ENCODE data around the gene DAAM2.

DAAM2 gene

DNA sequence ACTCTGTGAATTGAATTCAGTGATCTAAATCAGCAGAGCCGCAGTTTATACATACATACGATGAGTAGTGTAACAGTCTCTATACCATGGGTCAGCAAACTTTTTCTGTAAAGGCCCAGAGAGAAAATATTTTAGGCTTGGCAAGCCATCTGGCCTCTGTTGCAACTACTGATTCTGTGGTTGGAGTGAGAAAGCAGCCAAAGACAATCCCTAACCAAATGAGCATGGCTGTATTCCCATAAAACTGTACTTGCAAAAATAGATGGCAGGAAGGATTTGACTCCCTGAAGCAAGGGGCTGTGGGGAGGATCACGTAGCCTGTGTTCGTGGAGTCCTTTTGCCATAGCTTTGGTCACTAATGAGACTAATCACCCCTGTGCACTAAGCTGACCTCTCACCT, 160.0 kb downstream of the DAAM2 start:
- Histone ChIP-seq H3K9me3 (no peaks in the 10 kb centered on the region), H3K36me3 (no peaks in the 10 kb centered on the region), H3K27me3 (no peaks in the 10 kb centered on the region; the same call in none of the 2 replicates), H3K4me3 (ENCODE audit: low read depth, low read length) (no peak overlapping the region), H3K4me1 (no peaks in the 10 kb centered on the region)
- no peak for DNase-seq
- TF ChIP-seq, protein P1, sequence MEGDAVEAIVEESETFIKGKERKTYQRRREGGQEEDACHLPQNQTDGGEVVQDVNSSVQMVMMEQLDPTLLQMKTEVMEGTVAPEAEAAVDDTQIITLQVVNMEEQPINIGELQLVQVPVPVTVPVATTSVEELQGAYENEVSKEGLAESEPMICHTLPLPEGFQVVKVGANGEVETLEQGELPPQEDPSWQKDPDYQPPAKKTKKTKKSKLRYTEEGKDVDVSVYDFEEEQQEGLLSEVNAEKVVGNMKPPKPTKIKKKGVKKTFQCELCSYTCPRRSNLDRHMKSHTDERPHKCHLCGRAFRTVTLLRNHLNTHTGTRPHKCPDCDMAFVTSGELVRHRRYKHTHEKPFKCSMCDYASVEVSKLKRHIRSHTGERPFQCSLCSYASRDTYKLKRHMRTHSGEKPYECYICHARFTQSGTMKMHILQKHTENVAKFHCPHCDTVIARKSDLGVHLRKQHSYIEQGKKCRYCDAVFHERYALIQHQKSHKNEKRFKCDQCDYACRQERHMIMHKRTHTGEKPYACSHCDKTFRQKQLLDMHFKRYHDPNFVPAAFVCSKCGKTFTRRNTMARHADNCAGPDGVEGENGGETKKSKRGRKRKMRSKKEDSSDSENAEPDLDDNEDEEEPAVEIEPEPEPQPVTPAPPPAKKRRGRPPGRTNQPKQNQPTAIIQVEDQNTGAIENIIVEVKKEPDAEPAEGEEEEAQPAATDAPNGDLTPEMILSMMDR (IDR thresholded peaks at IDR 0.05; ENCODE audit: low read depth, low read length): no peak

GRCh38 chr6:39953076-39953618, 161.0 kb downstream of the DAAM2 start:
- no peaks in the 10 kb centered on the region for H3K4me1 ChIP-seq
- H3K4me3 ChIP-seq (ENCODE audit: low read depth, low read length): no peak overlapping the region
- H3K27me3 ChIP-seq: no peaks in the 10 kb centered on the region; the same call in 1 of the 2 replicates
- DNase-seq: no peak
- H3K9me3 ChIP-seq: no peaks in the 10 kb centered on the region
- TF ChIP-seq, protein P1 (IDR thresholded peaks at IDR 0.05; ENCODE audit: low read depth, low read length): no peak
- H3K36me3 ChIP-seq: no peaks in the 10 kb centered on the region

All from BE2C (cell line).